Uterus (tissue), 2 donors: ENCODE data around the gene TPRG1.

Experiments used
- CTCF ChIP-seq, 4 experiments: fragments of 200-600 bp in 2 of 4; fragments of 450-650 bp in 2 of 4; sonication (generic) in 2 of 4; IDR thresholded peaks; one replicate each; pipeline ENCODE4 v1.5.1; 2016 to 2019; ENCODE audit warnings: antibody characterized with exemption in 4 of 4, mild to moderate bottlenecking in 2 of 4, moderate library complexity in 1 of 4
- POLR2A ChIP-seq, 2 donors: fragments of 450-650 bp; IDR thresholded peaks; one replicate each; pipeline ENCODE4 v1.6.1; 2016; ENCODE audit warnings: antibody characterized with exemption in 2 of 2, mild to moderate bottlenecking in 1 of 2, moderate library complexity in 1 of 2

GRCh38 chr3:189276444-189277219 is 104.9 kb downstream of the TPRG1 start:
- TF ChIP-seq CTCF (IDR thresholded peaks at IDR 0.05) (no peak), POLR2A (IDR thresholded peaks at IDR 0.05) (no peak)
